ENCODE measurements around the gene GLO1. TPM values are rescaled to one million over a fixed set of nuclear protein-coding genes. Genes with fewer than 3 reads are reported as not detected.

GLO1 gene
- total RNA-seq, 2 experiments from 2014 or later, result 132 to 133 TPM

DNA sequence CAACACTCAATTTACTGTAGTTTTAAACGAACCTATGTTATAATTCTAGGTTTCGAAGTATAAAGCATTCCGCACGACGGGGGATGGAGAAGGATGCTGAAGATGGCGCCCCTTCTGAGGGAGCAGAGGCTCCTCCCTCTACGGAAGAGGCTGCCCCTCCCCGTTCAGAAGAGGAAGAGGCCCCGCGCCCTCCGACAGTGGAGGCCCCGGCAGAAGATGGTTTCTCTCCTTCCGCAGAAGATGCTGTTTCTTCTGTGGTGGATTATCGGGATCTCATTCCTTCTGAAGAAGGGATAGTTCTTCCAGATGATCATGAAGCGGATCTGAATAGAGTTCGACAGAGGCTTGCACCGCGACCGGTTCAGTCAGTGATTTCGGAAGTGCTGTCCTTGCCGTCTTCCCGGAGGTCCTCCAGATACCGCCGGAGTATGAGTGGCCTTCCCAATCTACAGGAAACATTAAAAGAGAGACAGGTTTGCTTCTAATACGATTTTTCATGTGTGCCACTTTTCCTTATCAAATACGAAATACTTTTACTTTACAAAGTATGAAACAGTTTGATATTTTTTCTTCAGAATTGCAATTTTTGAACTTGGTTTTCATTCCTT, 19.9 kb upstream of the GLO1 start:
- Mint-ChIP-seq H3K36me3 (no peaks in the 10 kb centered on the region), H3K27me3 (peaks cover 24% of the 10 kb centered on the region), H3K4me3 (no peak overlapping the region), H3K4me1 (ENCODE audit: low read depth) (peaks cover 8% of the 10 kb centered on the region), H3K27ac (no peak overlapping the region), H3K9me3 (no peaks in the 10 kb centered on the region)
- ChIA-PET POLR2A (no interaction called here), CTCF (no interaction called here)
- DNase-seq, result no peak
- intact Hi-C loops (cut with micrococcal nuclease), result no loop called here

DNA sequence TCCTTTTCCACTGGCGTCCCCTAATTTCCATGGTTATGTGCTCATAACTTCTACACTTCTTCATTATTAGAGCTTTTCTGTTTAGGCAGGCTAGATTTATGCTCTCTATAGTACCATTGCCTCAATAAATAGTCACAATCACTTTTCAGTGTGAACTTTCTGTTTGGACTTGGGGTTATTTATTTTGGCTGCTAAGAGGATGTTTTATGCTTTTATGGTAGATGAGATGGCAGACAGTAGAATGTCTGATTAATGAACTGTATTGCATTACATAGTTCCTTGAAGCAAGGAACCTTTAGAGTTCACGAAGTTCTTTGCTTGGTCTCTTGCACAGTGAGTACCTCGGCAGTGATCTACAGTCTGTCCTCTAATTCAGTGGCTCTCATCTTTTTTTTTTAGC, 19.1 kb upstream of the GLO1 start:
- no peak for DNase-seq
- intact Hi-C loops (cut with micrococcal nuclease), result no loop called here
- Mint-ChIP-seq H3K9me3 (no peaks in the 10 kb centered on the region), H3K27ac (no peak overlapping the region), H3K36me3 (no peaks in the 10 kb centered on the region), H3K27me3 (peaks cover 26% of the 10 kb centered on the region), H3K4me3 (no peak overlapping the region), H3K4me1 (ENCODE audit: low read depth) (peaks cover 8% of the 10 kb centered on the region)
- ChIA-PET CTCF (no interaction called here), POLR2A (no interaction called here)

DNA sequence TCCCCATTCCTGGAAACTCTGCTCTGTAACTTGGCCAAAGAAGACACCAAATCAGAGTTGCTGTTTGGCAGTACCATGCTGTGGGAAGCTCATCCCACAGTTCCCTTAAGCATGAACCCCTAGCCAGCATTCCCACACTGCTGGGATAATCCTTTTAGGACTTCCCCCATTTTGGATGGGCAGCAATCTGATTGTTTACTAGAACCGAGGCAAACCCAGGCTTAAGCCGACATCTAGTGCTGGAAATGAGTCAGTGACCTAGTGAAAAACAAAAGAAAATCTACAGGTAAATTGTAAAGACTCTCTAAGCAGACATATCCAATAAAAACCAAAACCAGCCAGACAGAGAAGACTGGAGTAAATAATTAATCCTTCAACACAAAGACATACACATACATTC, 17.4 kb upstream of the GLO1 start:
- Mint-ChIP-seq H3K27me3 (peaks cover 37% of the 10 kb centered on the region), H3K36me3 (no peaks in the 10 kb centered on the region), H3K9me3 (no peaks in the 10 kb centered on the region), H3K4me1 (ENCODE audit: low read depth) (peaks cover 2% of the 10 kb centered on the region), H3K4me3 (no peak overlapping the region), H3K27ac (no peak overlapping the region)
- intact Hi-C loops (cut with micrococcal nuclease), result no loop called here
- POLR2A ChIA-PET, result no interaction called here
- DNase-seq, result no peak
- CTCF ChIA-PET, result interaction anchor here (1.2 to 2.2 kb wide), 2 partner anchors 20 to 60 kb away, joined by 3 to 4 read pairs; no protein-coding TSS in a partner anchor

DNA sequence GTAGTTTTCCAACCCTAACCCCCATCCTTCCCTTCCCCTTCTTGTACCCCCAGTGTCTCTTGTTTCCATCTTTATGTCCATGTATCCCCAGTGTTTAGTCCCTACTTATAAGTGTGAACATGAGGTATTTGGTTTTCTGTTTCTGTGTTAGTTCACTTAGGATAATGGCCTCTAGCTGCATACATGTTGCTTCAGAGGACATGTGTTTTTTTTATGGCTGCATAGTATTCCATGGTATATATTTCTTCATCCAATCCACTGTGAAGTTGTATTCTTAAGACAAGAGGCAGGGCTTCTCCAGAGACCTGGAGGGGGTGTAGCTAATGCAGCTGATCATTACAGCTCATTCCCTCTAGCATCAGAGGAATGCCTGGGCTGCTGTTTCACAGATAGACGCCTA, 16.4 kb upstream of the GLO1 start:
- no peak for DNase-seq
- intact Hi-C loops (cut with micrococcal nuclease), result no loop called here
- Mint-ChIP-seq H3K36me3 (no peaks in the 10 kb centered on the region), H3K4me3 (no peak overlapping the region), H3K9me3 (no peaks in the 10 kb centered on the region), H3K4me1 (ENCODE audit: low read depth) (peaks cover 5% of the 10 kb centered on the region), H3K27me3 (peaks cover 37% of the 10 kb centered on the region), H3K27ac (no peak overlapping the region)
- POLR2A ChIA-PET, result no interaction called here
- CTCF ChIA-PET, result interaction anchor here (2.2 kb wide), 1 partner anchor 21 kb away, joined by 4 read pairs; no protein-coding TSS in a partner anchor

DNA sequence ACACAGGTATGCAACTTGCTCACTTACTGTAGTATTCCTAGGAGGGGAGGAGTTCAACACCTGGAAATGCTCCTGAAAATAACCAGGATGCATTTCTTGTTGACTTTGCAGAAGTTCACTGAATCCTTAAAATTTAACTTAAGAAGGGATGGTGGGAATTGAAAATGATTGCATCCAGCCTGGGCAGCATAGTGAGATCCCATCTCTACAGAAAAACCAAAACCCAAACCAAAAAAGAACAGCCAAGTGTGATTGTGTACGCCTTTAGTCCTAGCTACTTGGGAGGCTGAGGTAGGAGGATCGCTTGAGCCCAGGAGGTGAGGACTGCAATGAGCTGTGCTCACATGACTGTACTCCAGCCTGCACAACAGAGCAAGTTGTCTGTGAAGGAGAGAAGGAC, 13.9 kb upstream of the GLO1 start:
- H3K9me3 Mint-ChIP-seq, result no peaks in the 10 kb centered on the region
- ChIA-PET POLR2A (no interaction called here), CTCF (no interaction called here)
- H3K4me1 Mint-ChIP-seq (ENCODE audit: low read depth), result peaks cover 15% of the 10 kb centered on the region
- peaks cover 36% of the 10 kb centered on the region for H3K27me3 Mint-ChIP-seq
- DNase-seq, result no peak
- intact Hi-C loops (cut with micrococcal nuclease), result no loop called here
- no peaks in the 10 kb centered on the region for H3K36me3 Mint-ChIP-seq
- H3K27ac Mint-ChIP-seq, result no peak overlapping the region
- H3K4me3 Mint-ChIP-seq, result no peak overlapping the region

DNA sequence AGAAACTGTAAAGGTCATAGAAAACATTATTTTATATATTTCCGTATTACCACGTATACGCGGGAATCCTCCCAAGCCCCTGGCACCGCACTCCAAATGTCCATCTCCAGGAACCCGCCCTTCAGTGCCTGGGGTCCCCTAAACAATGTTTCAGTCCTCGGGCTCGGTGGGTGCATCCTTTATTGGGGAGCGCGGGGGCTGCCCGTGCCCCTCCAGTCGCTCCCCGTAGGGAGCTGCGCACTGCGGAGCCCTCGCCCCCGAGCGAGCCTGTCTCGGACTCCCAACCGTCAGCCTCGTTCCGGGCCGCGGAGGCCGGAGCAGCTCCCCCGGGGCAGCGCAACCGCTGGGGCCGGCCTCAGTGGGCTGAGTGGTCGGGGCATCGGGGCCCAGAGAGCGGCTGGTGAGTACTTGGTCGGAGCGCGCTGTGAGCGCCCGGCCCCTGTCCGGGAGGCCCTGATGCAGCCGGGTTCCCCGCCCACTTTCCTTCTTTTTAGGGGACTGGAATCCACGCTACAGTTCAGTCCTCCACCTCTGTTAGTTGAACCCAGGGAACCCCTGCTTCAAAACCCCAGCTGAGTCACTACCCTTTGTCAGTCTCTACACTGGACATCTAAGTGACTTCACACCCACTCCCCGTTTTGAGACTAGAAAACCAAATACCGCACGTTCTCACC, 12.2 kb upstream of the GLO1 start, which contains the start of gene DNAH8:
Gene DNAH8, plus strand, starts transcription at position 296 of the 674 bp plus-strand sequence. CDS start 7,499 bp downstream, outside the sequence.
- Mint-ChIP-seq H3K4me3 (peak within 1 kb of the TSS; percentile 17), H3K36me3 (no peaks in the 10 kb centered on the region), H3K27ac (peak within 1 kb of the TSS; percentile 42), H3K9me3 (no peaks in the 10 kb centered on the region), H3K4me1 (ENCODE audit: low read depth) (peaks cover 15% of the 10 kb centered on the region), H3K27me3 (peaks cover 28% of the 10 kb centered on the region)
- intact Hi-C loops (cut with micrococcal nuclease), result no loop called here
- POLR2A ChIA-PET, result interaction anchor here (0.8 to 0.9 kb wide), 2 partner anchors 10 to 12 kb away, joined by 3 read pairs; partner anchors contain the start of gene GLO1
- CTCF ChIA-PET, result interaction anchor here (1.2 kb wide), 1 partner anchor 221 kb away, joined by 3 read pairs; no protein-coding TSS in a partner anchor
- peak; percentile 12 for DNase-seq

DNA sequence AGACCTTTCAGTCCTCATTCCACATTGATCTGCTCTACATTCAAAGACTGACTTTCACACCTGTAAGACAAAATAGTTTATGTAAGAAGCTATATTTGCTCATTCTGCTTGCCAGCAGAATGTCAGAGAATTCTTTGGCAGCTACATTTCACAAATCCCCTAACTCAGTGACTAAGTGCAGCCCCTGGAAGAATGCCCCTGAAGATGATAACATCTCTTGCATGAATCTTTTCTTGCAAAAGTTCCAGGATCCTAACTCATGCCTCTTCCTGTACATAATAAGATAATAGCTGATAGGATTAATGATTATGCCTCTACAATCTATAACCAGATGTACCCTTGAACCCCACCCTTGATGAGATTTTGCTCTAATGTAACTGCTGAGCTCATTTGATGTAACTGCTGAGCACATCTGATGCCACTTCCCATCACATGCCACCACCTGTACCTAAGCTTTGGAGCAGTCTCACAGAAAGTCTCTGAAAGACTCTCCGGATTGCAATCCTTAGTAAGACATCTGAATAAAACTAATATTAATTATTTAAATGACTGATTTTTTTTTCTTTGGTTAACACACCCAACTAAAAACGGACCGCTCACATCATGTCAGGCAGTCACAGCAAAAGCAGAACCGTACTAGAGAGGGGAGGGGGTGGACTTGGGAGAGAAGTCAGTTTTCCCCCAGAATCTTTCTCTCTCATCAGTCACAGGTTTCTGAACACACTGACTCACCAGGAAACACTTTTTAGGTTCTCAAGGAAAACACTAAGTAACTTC, 11.5 kb upstream of the GLO1 start:
- Mint-ChIP-seq H3K27ac (peak overlapping the region; percentile 42), H3K36me3 (no peaks in the 10 kb centered on the region), H3K4me1 (ENCODE audit: low read depth) (peaks cover 15% of the 10 kb centered on the region), H3K9me3 (no peaks in the 10 kb centered on the region), H3K27me3 (peaks cover 28% of the 10 kb centered on the region), H3K4me3 (peak overlapping the region; percentile 17)
- intact Hi-C loops (cut with micrococcal nuclease), result no loop called here
- ChIA-PET CTCF (interaction anchor here (0.8 to 1.2 kb wide), 3 partner anchors 10 to 220 kb away, joined by 3 to 6 read pairs (median 3); no protein-coding TSS in a partner anchor), POLR2A (interaction anchor here (0.6 to 1.4 kb wide), 4 partner anchors 9 to 439 kb away, joined by 3 to 4 read pairs (median 3); partner anchors contain the start of gene GLO1)
- DNase-seq, result no peak

DNA sequence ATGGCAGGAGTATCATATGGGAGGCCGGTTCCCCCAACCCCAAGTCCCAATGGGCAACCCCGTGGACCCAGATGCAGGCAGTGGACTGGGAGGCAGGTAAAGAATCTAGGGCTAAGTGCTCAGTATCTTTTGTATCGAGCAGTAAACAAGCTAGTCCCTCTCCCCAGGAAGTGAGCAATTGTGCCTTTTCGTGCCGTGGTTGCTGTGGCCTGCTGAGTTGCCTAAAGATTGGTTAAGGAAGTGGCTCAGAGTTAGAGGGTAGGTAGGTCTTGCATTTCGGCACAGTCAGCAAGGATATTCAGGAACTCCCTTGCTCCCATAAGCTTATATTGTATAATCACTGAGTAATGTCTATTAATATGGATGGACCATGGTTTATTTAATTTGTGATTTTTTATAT, 10.9 kb upstream of the GLO1 start:
- H3K4me1 Mint-ChIP-seq (ENCODE audit: low read depth), result peaks cover 15% of the 10 kb centered on the region
- intact Hi-C loops (cut with micrococcal nuclease), result loop anchor here (1.0 kb wide), 1 partner anchor 11 kb away; the partner anchor contains the start of gene GLO1
- peak overlapping the region; percentile 46 for H3K27ac Mint-ChIP-seq
- ChIA-PET CTCF (interaction anchor here (0.6 to 1.2 kb wide), 4 partner anchors 10 to 686 kb away, joined by 3 to 6 read pairs (median 4); no protein-coding TSS in a partner anchor), POLR2A (interaction anchor here (0.6 to 1.5 kb wide), 6 partner anchors 9 to 439 kb away, joined by 3 to 5 read pairs (median 4); partner anchors contain the start of gene GLO1)
- peak; percentile 83 for DNase-seq
- H3K4me3 Mint-ChIP-seq, result no peak overlapping the region
- no peaks in the 10 kb centered on the region for H3K9me3 Mint-ChIP-seq
- H3K36me3 Mint-ChIP-seq, result no peaks in the 10 kb centered on the region
- H3K27me3 Mint-ChIP-seq, result peaks cover 21% of the 10 kb centered on the region

DNA sequence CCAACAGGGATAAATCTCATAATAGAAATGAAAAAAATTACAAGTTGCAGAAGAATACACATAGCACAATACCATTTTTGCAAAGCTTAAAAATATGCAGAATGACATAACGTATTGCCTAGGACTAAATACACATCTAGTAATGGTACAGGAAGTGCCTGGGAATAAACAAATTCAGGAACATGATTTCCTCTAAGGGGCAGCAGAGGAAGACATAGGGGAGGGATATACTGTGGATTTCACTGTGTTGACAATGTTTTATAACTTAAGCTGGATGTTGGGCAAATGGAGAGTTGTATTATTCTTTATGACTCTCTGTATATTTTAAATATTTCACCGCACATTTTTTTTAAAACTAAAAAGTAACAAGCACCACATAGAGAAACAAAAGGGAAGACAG, 5.6 kb upstream of the GLO1 start:
- ChIA-PET POLR2A (no interaction called here), CTCF (interaction anchor here (0.8 kb wide), 1 partner anchor 14 kb away, joined by 3 read pairs; no protein-coding TSS in a partner anchor)
- Mint-ChIP-seq H3K36me3 (no peaks in the 10 kb centered on the region), H3K27me3 (peaks cover 16% of the 10 kb centered on the region), H3K9me3 (no peaks in the 10 kb centered on the region), H3K4me3 (no peak overlapping the region), H3K27ac (no peak overlapping the region), H3K4me1 (ENCODE audit: low read depth) (peaks cover 1% of the 10 kb centered on the region)
- intact Hi-C loops (cut with micrococcal nuclease), result no loop called here
- DNase-seq, result no peak

DNA sequence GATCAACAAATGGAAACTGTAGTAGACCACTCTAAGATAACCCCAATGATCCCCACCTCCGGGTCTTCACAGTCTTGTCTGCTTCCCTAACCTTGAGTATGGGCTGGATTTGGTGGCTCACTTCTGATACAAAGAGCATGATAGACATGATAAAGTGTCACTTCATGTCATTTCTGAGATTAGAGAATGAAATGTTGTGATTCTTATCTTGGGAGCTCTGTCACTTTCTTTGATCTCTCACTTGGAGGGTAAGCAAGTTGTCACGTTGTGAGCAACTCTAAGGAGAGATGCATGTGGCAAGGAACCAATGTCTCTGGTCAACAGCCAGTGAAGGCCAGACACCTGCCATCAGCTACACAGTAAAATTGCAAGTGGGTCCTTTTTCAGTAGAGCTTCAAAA, 3.0 kb upstream of the GLO1 start:
- Mint-ChIP-seq H3K27me3 (peaks cover 16% of the 10 kb centered on the region), H3K9me3 (no peaks in the 10 kb centered on the region), H3K36me3 (peaks cover 14% of the 10 kb centered on the region), H3K4me1 (ENCODE audit: low read depth) (peaks cover 12% of the 10 kb centered on the region), H3K4me3 (no peak overlapping the region), H3K27ac (no peak overlapping the region)
- CTCF ChIA-PET, result no interaction called here
- intact Hi-C loops (cut with micrococcal nuclease), result no loop called here
- no peak for DNase-seq
- POLR2A ChIA-PET, result no interaction called here

DNA sequence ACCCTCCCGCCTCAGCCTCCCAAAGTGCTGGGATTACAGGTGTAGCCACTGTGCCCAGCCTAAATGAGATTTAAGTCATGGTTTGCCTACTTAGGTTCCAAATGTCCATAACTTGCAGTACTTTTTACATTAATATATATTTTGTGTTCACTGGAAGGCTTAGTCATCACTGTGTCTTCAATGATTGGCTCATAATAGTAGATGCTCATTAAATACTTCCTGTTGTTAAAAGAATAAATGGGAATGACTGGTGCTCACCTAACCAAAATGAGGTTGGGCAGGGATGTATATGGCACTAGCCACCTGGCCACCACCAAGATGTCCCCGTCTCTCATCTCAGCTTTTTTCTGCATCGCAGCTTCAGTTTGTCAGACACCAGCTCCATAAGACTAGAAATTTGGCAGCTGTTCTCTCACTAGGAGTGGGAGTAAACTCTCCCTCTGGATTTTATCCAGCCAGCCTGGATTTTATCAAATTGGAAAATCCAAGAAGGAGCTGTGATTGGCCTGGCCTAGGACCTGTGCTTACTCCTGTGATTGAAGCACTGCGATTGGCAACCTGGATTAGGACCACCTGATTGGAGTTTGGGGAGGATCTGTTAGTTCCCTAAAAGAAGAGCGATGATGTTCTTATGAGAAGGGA, 1.1 kb upstream of the GLO1 start:
- H3K4me1 Mint-ChIP-seq (ENCODE audit: low read depth), result peaks cover 25% of the 10 kb centered on the region
- peaks cover 10% of the 10 kb centered on the region for H3K9me3 Mint-ChIP-seq
- no peak overlapping the region for H3K4me3 Mint-ChIP-seq
- CTCF ChIA-PET, result interaction anchor here (0.6 kb wide), 1 partner anchor 10 kb away, joined by 3 read pairs; no protein-coding TSS in a partner anchor
- no peak overlapping the region for H3K27ac Mint-ChIP-seq
- H3K36me3 Mint-ChIP-seq, result peaks cover 27% of the 10 kb centered on the region
- POLR2A ChIA-PET, result no interaction called here
- H3K27me3 Mint-ChIP-seq, result peaks cover 11% of the 10 kb centered on the region
- DNase-seq, result no peak
- intact Hi-C loops (cut with micrococcal nuclease), result loop anchor here (1.0 to 2.0 kb wide), 3 partner anchors 9 to 411 kb away; partner anchors contain the start of genes BTBD9 and SAYSD1

All from activated CD4-positive, alpha-beta memory T cell treated with anti-CD3 and anti-CD28 coated beads for 36 hours (primary cell).